ENCODE results near the gene ZDHHC17.

Gene ZDHHC17

GRCh38 chr12:76896274-76896673 is 132.4 kb downstream of the ZDHHC17 start:
- no peak overlapping the region for H3K27ac ChIP-seq
- TF ChIP-seq CTCF (IDR thresholded peaks at IDR 0.05; ENCODE audit: low read depth, low read length), result no peak
- H3K36me3 ChIP-seq, result no peaks in the 10 kb centered on the region
- no peak overlapping the region for H3K4me3 ChIP-seq (ENCODE audit: low read depth, low read length)
- no peak for DNase-seq
- H3K27me3 ChIP-seq (ENCODE audit: insufficient read depth, low read depth, severe bottlenecking), result no peaks in the 10 kb centered on the region
- H3K9me3 ChIP-seq (ENCODE audit: severe bottlenecking), result no peaks in the 10 kb centered on the region

GRCh38 chr12:76898442-76898841 is 134.5 kb downstream of the ZDHHC17 start:
- Histone ChIP-seq H3K4me3 (ENCODE audit: low read depth, low read length) (no peak overlapping the region), H3K9me3 (ENCODE audit: severe bottlenecking) (no peaks in the 10 kb centered on the region), H3K27ac (no peak overlapping the region), H3K36me3 (no peaks in the 10 kb centered on the region), H3K27me3 (ENCODE audit: insufficient read depth, low read depth, severe bottlenecking) (no peaks in the 10 kb centered on the region)
- DNase-seq, result no peak
- no peak for TF ChIP-seq CTCF (IDR thresholded peaks at IDR 0.05; ENCODE audit: low read depth, low read length)

GRCh38 chr12:76899522-76899921 is 135.6 kb downstream of the ZDHHC17 start:
- Histone ChIP-seq H3K9me3 (ENCODE audit: severe bottlenecking) (no peaks in the 10 kb centered on the region), H3K27me3 (ENCODE audit: insufficient read depth, low read depth, severe bottlenecking) (no peaks in the 10 kb centered on the region), H3K27ac (no peak overlapping the region), H3K4me3 (ENCODE audit: low read depth, low read length) (no peak overlapping the region), H3K36me3 (no peaks in the 10 kb centered on the region)
- TF ChIP-seq CTCF (IDR thresholded peaks at IDR 0.05; ENCODE audit: low read depth, low read length), result no peak
- no peak for DNase-seq

GRCh38 chr12:76901628-76902380 is 137.9 kb downstream of the ZDHHC17 start:
- no peak overlapping the region for H3K4me3 ChIP-seq (ENCODE audit: low read depth, low read length)
- no peak for DNase-seq
- no peaks in the 10 kb centered on the region for H3K27me3 ChIP-seq (ENCODE audit: insufficient read depth, low read depth, severe bottlenecking)
- no peaks in the 10 kb centered on the region for H3K9me3 ChIP-seq (ENCODE audit: severe bottlenecking)
- TF ChIP-seq CTCF (IDR thresholded peaks at IDR 0.05; ENCODE audit: low read depth, low read length), result no peak
- H3K27ac ChIP-seq, result no peak overlapping the region
- H3K36me3 ChIP-seq, result no peaks in the 10 kb centered on the region
